ENCODE data around the gene ID1. TPM values are rescaled to one million over a fixed set of nuclear protein-coding genes. Genes with fewer than 3 reads are reported as not detected.

ID1 gene
- total RNA-seq, 1 experiment from 2014 or later = 88.8 TPM

GRCh38 chr20:31566319-31566657 is 38.8 kb upstream of the ID1 start:
- H3K4me1 Mint-ChIP-seq = peaks cover 33% of the 10 kb centered on the region
- no peaks in the 10 kb centered on the region for H3K9me3 Mint-ChIP-seq
- no peak overlapping the region for H3K4me3 Mint-ChIP-seq
- ChIA-PET CTCF (interaction anchor here (1.2 to 15.0 kb wide), 7 partner anchors 8 to 157 kb away, joined by 3 to 927 read pairs (median 45); partner anchors contain the start of genes BCL2L1 and ID1), POLR2A (no interaction called here)
- H3K27me3 Mint-ChIP-seq (ENCODE audit: low read depth) = no peaks in the 10 kb centered on the region
- TF ChIP-seq CDX4 (CRISPR knock-in tag; IDR thresholded peaks at IDR 0.05; ENCODE audit: borderline replicate concordance) = no peak
- TF ChIP-seq NR2C2 (CRISPR knock-in tag; IDR thresholded peaks at IDR 0.05) = no peak
- TF ChIP-seq KAT7 (CRISPR knock-in tag; IDR thresholded peaks at IDR 0.05; ENCODE audit: borderline replicate concordance) = no peak
- no peak for TF ChIP-seq NR3C1 (CRISPR knock-in tag; conservative IDR thresholded peaks at IDR 0.05; ENCODE audit: low read depth)
- TF ChIP-seq TEAD1 (CRISPR knock-in tag; IDR thresholded peaks at IDR 0.05) = no peak
- TF ChIP-seq EMX1 (CRISPR knock-in tag; IDR thresholded peaks at IDR 0.05) = no peak
- no peak for TF ChIP-seq GRHL2 (CRISPR knock-in tag; IDR thresholded peaks at IDR 0.05; ENCODE audit: insufficient replicate concordance, severe bottlenecking)
- no peak for TF ChIP-seq NR1H2 (CRISPR knock-in tag; IDR thresholded peaks at IDR 0.05)
- TF ChIP-seq ZNF396 (CRISPR knock-in tag; IDR thresholded peaks at IDR 0.05; ENCODE audit: borderline replicate concordance) = no peak
- 0 out of 2 replicates have a peak overlapping the region, but pooled peaks have one; percentile 38 for H3K27ac Mint-ChIP-seq
- DNase-seq (ENCODE audit: low spot score) (no peak), ATAC-seq (no peak)
- peaks cover 33% of the 10 kb centered on the region for H3K36me3 Mint-ChIP-seq

GRCh38 chr20:31566658-31567379 is 38.3 kb upstream of the ID1 start:
- ChIA-PET CTCF (interaction anchor here (0.8 to 15.0 kb wide), 9 partner anchors 8 to 157 kb away, joined by 3 to 927 read pairs (median 31); partner anchors contain the start of genes BCL2L1 and ID1), POLR2A (interaction anchor here (0.9 to 1.0 kb wide), 2 partner anchors 11 to 38 kb away, joined by 3 to 5 read pairs; partner anchors contain the start of gene ID1)
- ATAC-seq (peak; percentile 7), DNase-seq (ENCODE audit: low spot score) (peak; percentile 44)
- Mint-ChIP-seq H3K9me3 (no peaks in the 10 kb centered on the region), H3K27me3 (ENCODE audit: low read depth) (no peaks in the 10 kb centered on the region), H3K36me3 (peaks cover 27% of the 10 kb centered on the region), H3K4me3 (no peak overlapping the region), H3K27ac (peak overlapping the region; percentile 38; the same call in 1 of the 2 replicates), H3K4me1 (peaks cover 39% of the 10 kb centered on the region)
- TF ChIP-seq ZNF425 (CRISPR knock-in tag; conservative IDR thresholded peaks at IDR 0.05) (no peak), ZBTB21 (CRISPR knock-in tag; IDR thresholded peaks at IDR 0.05; ENCODE audit: borderline replicate concordance) (no peak), ERG (CRISPR knock-in tag; IDR thresholded peaks at IDR 0.05) (no peak), FOXJ3 (CRISPR knock-in tag; IDR thresholded peaks at IDR 0.05; ENCODE audit: borderline replicate concordance) (no peak), ZNF532 (CRISPR knock-in tag; IDR thresholded peaks at IDR 0.05; ENCODE audit: borderline replicate concordance) (no peak), ARID4B (CRISPR knock-in tag; IDR thresholded peaks at IDR 0.05; ENCODE audit: borderline replicate concordance) (no peak), USF2 (CRISPR knock-in tag; IDR thresholded peaks at IDR 0.05) (no peak), ZNF263 (CRISPR knock-in tag; IDR thresholded peaks at IDR 0.05; ENCODE audit: low read depth) (no peak), JUN (CRISPR knock-in tag; IDR thresholded peaks at IDR 0.05) (no peak), ZNF396 (CRISPR knock-in tag; IDR thresholded peaks at IDR 0.05; ENCODE audit: borderline replicate concordance) (no peak)

Data from WTC11 (cell line).